ENCODE results near the gene EGR2.
"Not testable (repeated sequence)": the region's sequence is repeated elsewhere in the genome, so short reads cannot be mapped to it uniquely, and the experiment has no call there.

Gene EGR2

DNA sequence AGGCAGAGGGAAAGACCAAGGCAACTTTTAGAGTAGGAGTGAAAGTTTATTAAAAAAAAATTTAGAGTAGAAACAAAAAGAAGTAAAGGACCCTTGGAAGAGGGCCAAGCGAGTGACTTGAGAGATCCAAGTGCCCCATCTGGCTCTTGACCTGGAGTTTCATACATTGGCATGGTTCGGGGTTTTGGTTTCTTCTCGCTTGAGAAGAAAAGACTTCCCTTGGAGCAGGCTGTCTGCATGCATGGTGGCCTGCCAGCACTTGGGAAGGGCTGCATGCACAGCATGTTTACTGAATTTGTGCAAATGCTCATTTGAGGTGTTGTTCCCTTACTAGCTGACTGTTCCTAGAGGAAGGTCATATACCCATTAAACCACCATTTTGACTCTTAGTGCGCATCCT is 20.4 kb downstream of the EGR2 start:
- no peak overlapping the region for H3K4me3 ChIP-seq

DNA sequence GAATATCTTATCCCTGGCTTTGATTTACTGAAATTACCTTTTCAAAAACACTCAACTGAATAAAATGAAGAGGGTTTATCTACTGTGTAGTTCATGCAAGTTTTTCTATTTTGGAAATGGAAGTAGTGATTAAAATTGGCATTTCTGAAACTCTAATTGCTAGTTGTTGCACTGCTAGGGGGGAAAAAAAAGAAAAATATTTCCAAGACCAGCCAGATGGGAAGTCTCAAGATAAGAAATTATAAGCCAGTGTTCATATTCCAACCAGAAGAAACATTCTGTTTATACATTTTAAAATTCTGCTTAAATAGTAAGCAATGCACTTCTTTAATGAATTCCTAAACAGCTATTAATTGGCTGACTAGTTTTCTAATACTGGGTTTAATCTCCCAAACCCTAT is 21.1 kb downstream of the EGR2 start:
- Histone ChIP-seq H3K4me2 (no peak overlapping the region), H3K27me3 (no peaks in the 10 kb centered on the region), H3K27ac (no peak overlapping the region), H3K4me1 (peaks cover 0 to 15% (median 0%) of the 10 kb centered on the region in 10 experiments; a peak in 7 of 20 replicates), H3K9me3 (replicated peaks in 1 of 11) (no peaks in the 10 kb centered on the region), H3K4me3 (no peak overlapping the region), H4K20me1 (no peaks in the 10 kb centered on the region), H3K9ac (no peak overlapping the region), H3K36me3 (no peaks in the 10 kb centered on the region)
- no peak for TF ChIP-seq Cebpa-rat (IDR thresholded peaks at IDR 0.05)

More for the DNA sequence above, 20.4 kb downstream of the EGR2 start:
- H3K27ac ChIP-seq, result no peak overlapping the region
- H3K27me3 ChIP-seq, result no peaks in the 10 kb centered on the region
- peaks cover 0 to 15% (median 0%) of the 10 kb centered on the region in 10 experiments; a peak in 7 of 20 replicates for H3K4me1 ChIP-seq
- H4K20me1 ChIP-seq, result no peaks in the 10 kb centered on the region
- no peaks in the 10 kb centered on the region for H3K9me3 ChIP-seq (replicated peaks in 1 of 11)
- no peak overlapping the region for H3K9ac ChIP-seq
- TF ChIP-seq Cebpa-rat (IDR thresholded peaks at IDR 0.05), result no peak
- H3K4me2 ChIP-seq, result no peak overlapping the region
- H3K36me3 ChIP-seq, result no peaks in the 10 kb centered on the region

GRCh38 chr10:62794306-62794705 is 21.9 kb downstream of the EGR2 start:
- H3K36me3 ChIP-seq, result no peaks in the 10 kb centered on the region
- H4K20me1 ChIP-seq, result no peaks in the 10 kb centered on the region
- H3K9me3 ChIP-seq (replicated peaks in 1 of 11), result no peaks in the 10 kb centered on the region
- no peak overlapping the region for H3K9ac ChIP-seq
- H3K4me1 ChIP-seq, result peaks cover 0 to 15% (median 0%) of the 10 kb centered on the region in 10 experiments; a peak in 7 of 20 replicates
- no peaks in the 10 kb centered on the region for H3K27me3 ChIP-seq
- H3K4me3 ChIP-seq, result no peak overlapping the region
- H3K4me2 ChIP-seq, result peak overlapping the region in 5 of 11 experiments; percentile 31 to 42 (median 36); a peak in 5 of 22 replicates
- no peak for TF ChIP-seq Cebpa-rat (IDR thresholded peaks at IDR 0.05)
- H3K27ac ChIP-seq, result no peak overlapping the region

DNA sequence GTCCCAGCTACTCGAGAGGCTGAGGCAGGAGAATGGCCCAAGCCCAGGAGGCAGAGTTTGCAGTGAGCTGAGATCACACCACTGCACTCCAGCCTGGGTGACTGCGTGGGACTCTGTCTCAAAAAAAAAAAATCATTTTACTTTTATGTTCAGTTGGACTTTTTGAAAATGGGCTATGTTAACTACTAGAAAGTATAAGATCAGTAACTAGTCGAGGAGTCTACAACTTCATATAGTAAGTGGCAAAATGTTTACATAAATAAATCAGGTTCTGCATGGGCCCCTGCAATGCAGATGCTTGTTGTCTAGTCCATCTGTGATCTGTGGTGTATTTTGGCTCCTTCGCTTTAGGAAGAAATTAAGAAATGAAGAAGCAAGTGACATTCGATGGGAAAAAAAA is 23.9 kb downstream of the EGR2 start:
- H3K27me3 ChIP-seq, result no peaks in the 10 kb centered on the region
- no peak overlapping the region for H3K9ac ChIP-seq
- H3K4me1 ChIP-seq, result peaks cover 0 to 5% (median 0%) of the 10 kb centered on the region in 10 experiments; a peak in 4 of 20 replicates
- H3K4me3 ChIP-seq, result no peak overlapping the region
- TF ChIP-seq Cebpa-rat (IDR thresholded peaks at IDR 0.05), result no peak
- H3K36me3 ChIP-seq, result no peaks in the 10 kb centered on the region
- no peak overlapping the region for H3K4me2 ChIP-seq
- H3K9me3 ChIP-seq (replicated peaks in 1 of 11), result peaks cover 0 to under 1% (median 0%) of the 10 kb centered on the region in 11 experiments; a peak in 1 of 22 replicates
- H4K20me1 ChIP-seq, result no peaks in the 10 kb centered on the region
- H3K27ac ChIP-seq, result no peak overlapping the region

DNA sequence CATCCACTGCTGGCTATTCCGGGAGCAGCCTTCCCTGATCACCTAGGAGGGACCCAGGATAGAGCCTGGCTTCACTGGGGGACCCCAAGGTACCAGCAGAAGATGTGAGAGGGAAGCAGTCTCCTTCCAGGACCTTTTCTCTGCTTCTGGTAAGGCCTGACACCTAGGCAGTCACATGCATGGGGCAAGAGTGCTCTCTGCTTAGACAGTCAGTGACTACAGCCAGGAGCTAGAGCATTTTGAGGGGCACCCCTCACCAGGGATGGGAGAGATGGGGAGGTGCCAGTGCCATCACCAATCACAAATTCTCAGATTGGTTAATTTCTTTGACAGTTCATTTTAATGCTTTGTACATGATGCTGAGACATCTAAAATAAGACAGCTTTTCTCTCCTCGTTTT is 25.6 kb downstream of the EGR2 start:
- H3K9me3 ChIP-seq (replicated peaks in 1 of 11), result peaks cover 2 to 17% (median 14%) of the 10 kb centered on the region in 11 experiments; a peak in 21 of 22 replicates
- no peak overlapping the region for H3K27ac ChIP-seq

DNA sequence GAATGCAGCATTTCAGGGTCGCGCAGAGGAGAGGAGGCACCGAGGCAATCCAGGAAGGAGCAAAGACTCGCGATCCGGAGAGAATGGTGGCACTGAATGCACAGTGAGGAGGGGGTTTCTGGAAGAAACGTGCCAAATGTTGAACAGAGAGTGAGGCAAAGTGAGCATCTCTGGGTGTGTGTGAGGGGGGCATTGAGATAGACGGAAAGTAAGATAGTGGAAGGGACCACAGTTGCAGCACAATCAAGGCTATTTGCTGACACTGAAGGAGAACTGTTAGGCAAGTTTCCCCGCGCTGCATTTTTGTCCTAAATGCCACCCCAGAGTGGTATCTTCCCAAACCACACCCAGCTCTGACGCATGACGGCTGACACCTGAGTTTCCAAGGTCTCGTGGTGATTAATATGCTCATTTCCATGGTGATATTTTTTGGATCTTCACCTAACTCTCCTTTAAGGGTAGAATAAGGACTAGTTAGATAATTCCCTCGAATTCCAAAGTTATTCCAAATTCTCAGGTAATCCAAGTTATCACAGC is 26.1 kb downstream of the EGR2 start:
- Histone ChIP-seq H3K27ac (no peak overlapping the region), H3K4me1 (peaks cover 0 to 5% (median 0%) of the 10 kb centered on the region in 10 experiments; a peak in 4 of 20 replicates), H3K9ac (no peak overlapping the region), H3K36me3 (no peaks in the 10 kb centered on the region), H3K4me3 (no peak overlapping the region), H3K27me3 (no peaks in the 10 kb centered on the region), H3K4me2 (no peak overlapping the region), H3K9me3 (replicated peaks in 1 of 11) (peaks cover 7 to 22% (median 18%) of the 10 kb centered on the region in 11 experiments), H4K20me1 (no peaks in the 10 kb centered on the region)
- no peak for TF ChIP-seq Cebpa-rat (IDR thresholded peaks at IDR 0.05)

More for the DNA sequence above, 25.6 kb downstream of the EGR2 start:
- Histone ChIP-seq H3K27me3 (no peaks in the 10 kb centered on the region), H3K4me1 (peaks cover 0 to 5% (median 0%) of the 10 kb centered on the region in 10 experiments; a peak in 4 of 20 replicates), H3K4me3 (no peak overlapping the region), H3K9ac (no peak overlapping the region), H3K36me3 (no peaks in the 10 kb centered on the region), H4K20me1 (no peaks in the 10 kb centered on the region), H3K4me2 (no peak overlapping the region)
- TF ChIP-seq Cebpa-rat (IDR thresholded peaks at IDR 0.05), result no peak

DNA sequence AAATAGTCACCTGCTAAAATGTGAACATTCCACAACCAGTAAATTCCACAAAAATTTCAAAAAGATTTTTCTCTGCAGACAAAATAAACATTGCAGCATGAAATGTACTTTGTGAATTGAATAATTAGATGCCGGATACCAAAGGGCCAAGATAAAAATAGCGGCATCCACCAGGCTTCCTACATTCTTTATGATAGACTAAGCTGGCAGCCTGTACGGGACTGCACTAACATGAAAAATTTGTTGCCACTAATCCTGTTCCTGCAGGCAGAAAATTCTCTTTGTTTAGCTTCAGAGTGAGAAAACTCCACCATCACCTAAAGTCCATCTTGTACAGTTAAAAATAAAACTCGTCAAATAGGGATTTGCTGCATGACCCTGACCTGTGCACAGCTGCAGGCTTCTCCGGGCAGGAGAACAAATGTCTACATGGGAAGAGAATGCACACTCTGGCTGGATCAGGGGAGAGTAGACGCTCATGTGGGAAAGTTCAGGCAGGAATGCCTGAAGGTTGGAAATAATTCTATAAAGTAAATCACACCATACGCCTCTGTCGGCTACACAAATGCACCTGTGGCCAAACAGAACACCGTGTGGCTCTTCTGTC is 27.2 kb downstream of the EGR2 start:
- Histone ChIP-seq H4K20me1 (no peaks in the 10 kb centered on the region), H3K9ac (no peak overlapping the region), H3K4me3 (no peak overlapping the region), H3K4me2 (no peak overlapping the region), H3K9me3 (replicated peaks in 1 of 11) (peaks cover 18 to 33% (median 30%) of the 10 kb centered on the region in 11 experiments), H3K4me1 (0 out of 20 replicates have a peak, but pooled peaks cover 0 to under 1% (median 0%) of the 10 kb centered on the region in 10 experiments), H3K36me3 (no peaks in the 10 kb centered on the region), H3K27me3 (no peaks in the 10 kb centered on the region), H3K27ac (no peak overlapping the region)
- TF ChIP-seq Cebpa-rat (IDR thresholded peaks at IDR 0.05), result no peak

DNA sequence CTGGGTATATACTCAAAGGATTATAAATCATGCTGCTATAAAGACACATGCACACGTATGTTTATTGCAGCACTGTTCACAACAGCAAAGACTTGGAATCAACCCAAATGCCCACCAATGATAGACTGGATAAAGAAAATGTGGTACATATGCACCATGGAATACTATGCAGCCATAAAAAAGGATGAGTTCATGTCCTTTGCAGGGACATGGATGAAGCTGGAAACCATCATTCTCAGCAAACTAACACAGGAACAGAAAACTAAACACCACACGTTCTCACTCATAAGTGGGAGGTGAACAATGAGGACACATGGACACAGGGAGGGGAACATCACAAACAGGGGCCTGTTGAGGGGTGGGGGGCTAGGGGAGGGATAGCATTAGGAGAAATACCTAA is 27.9 kb downstream of the EGR2 start:
- not testable (repeated sequence) for H3K4me3 ChIP-seq, H3K4me1 ChIP-seq, H3K27ac ChIP-seq, H3K36me3 ChIP-seq, H3K4me2 ChIP-seq, H4K20me1 ChIP-seq, H3K27me3 ChIP-seq, H3K9ac ChIP-seq
- H3K9me3 ChIP-seq (replicated peaks in 1 of 11), result peaks cover 19 to 35% (median 31%) of the 10 kb centered on the region in 11 experiments

GRCh38 chr10:62784537-62784936 is 31.6 kb downstream of the EGR2 start:
- not testable (repeated sequence) for H3K4me2 ChIP-seq, H3K27ac ChIP-seq, H3K4me3 ChIP-seq, H4K20me1 ChIP-seq, H3K9ac ChIP-seq, H3K27me3 ChIP-seq, H3K36me3 ChIP-seq
- Histone ChIP-seq H3K4me1 (peaks cover 3 to 12% (median 5%) of the 10 kb centered on the region in 10 experiments; a peak in 19 of 20 replicates), H3K9me3 (replicated peaks in 1 of 11) (peaks cover 32 to 51% (median 39%) of the 10 kb centered on the region in 11 experiments)
- TF ChIP-seq Cebpa-rat (IDR thresholded peaks at IDR 0.05), result peak in 3 of 11 experiments; percentile 42 to 69 (median 68); a peak in 6 of 22 replicates
